ENCODE measurements around the gene CPVL. TPM values are rescaled to one million over a fixed set of nuclear protein-coding genes. Genes with fewer than 3 reads are reported as not detected.

CPVL gene
- total RNA-seq, 5 donors from 2014 or later (not counting 1 experiment from before 2014, with no cell fraction given) = 0.47 to 1.6 (median 0.66) TPM

GRCh38 chr7:29140873-29141468, 5.4 kb downstream of the CPVL start:
- no peak overlapping the region for H3K4me3 ChIP-seq (ENCODE audit: control insufficient read depth in 1 of 2, extremely low read depth in 1 of 2, low read length in 1 of 2)
- no peaks in the 10 kb centered on the region for H3K9me3 ChIP-seq
- Mint-ChIP-seq H3K4me3 (no peak overlapping the region), H3K27me3 (peaks cover 20 to 22% of the 10 kb centered on the region in 2 donors), H3K9me3 (peaks cover 0 to 4% (median 2%) of the 10 kb centered on the region in 3 donors), H3K27ac (no peak overlapping the region), H3K36me3 (no peaks in the 10 kb centered on the region), H3K4me1 (peaks cover 0 to 3% (median 3%) of the 10 kb centered on the region in 3 donors)
- DNase-seq (no peak), ATAC-seq (replicated peaks in 1 of 4) (no peak)
- peaks cover 2 to 8% of the 10 kb centered on the region in 2 experiments for H3K27me3 ChIP-seq (replicated peaks in 1 of 2; ENCODE audit: control insufficient read depth in 2 of 2, extremely low read depth in 1 of 2, insufficient read depth in 2 of 2, low read length in 1 of 2)
- WGBS (ENCODE audit: insufficient coverage) = 92% methylated on average over 2 of the region's 7 CpGs
- no peak overlapping the region for H3K27ac ChIP-seq (ENCODE audit: low read length)
- peaks cover 0 to 1% of the 10 kb centered on the region in 2 experiments for H3K4me1 ChIP-seq (ENCODE audit: control insufficient read depth in 1 of 2, extremely low read depth in 1 of 2, insufficient read depth in 2 of 2, low read length in 2 of 2)
- ChIA-PET POLR2A (no interaction called here), CTCF (no interaction called here)
- H3K36me3 ChIP-seq (ENCODE audit: control insufficient read depth in 2 of 2, extremely low read depth in 1 of 2, insufficient read depth in 1 of 2, low read length in 1 of 2) = no peaks in the 10 kb centered on the region

GRCh38 chr7:29139796-29140195, 6.5 kb downstream of the CPVL start:
- no peak overlapping the region for H3K27ac ChIP-seq (ENCODE audit: low read length)
- CTCF ChIA-PET = no interaction called here

GRCh38 chr7:29139191-29139590, 7.1 kb downstream of the CPVL start:
- Histone ChIP-seq H3K4me1 (ENCODE audit: control insufficient read depth in 1 of 2, extremely low read depth in 1 of 2, insufficient read depth in 2 of 2, low read length in 2 of 2) (no peaks in the 10 kb centered on the region), H3K36me3 (ENCODE audit: control insufficient read depth in 2 of 2, extremely low read depth in 1 of 2, insufficient read depth in 1 of 2, low read length in 1 of 2) (no peaks in the 10 kb centered on the region), H3K27ac (ENCODE audit: low read length) (no peak overlapping the region), H3K4me3 (ENCODE audit: control insufficient read depth in 1 of 2, extremely low read depth in 1 of 2, low read length in 1 of 2) (no peak overlapping the region), H3K27me3 (replicated peaks in 1 of 2; ENCODE audit: control insufficient read depth in 2 of 2, extremely low read depth in 1 of 2, insufficient read depth in 2 of 2, low read length in 1 of 2) (peaks cover 0 to 6% of the 10 kb centered on the region in 2 experiments), H3K9me3 (no peaks in the 10 kb centered on the region)
- Mint-ChIP-seq H3K4me3 (no peak overlapping the region), H3K27ac (no peak overlapping the region), H3K27me3 (peaks cover 11 to 15% of the 10 kb centered on the region in 2 donors), H3K9me3 (peaks cover 0 to 6% (median 2%) of the 10 kb centered on the region in 3 donors), H3K4me1 (no peaks in the 10 kb centered on the region), H3K36me3 (no peaks in the 10 kb centered on the region)
- ChIA-PET CTCF (no interaction called here), POLR2A (no interaction called here)
- DNase-seq (no peak), ATAC-seq (replicated peaks in 1 of 4) (no peak)
- no CpG with 5 or more reads among the region's 2 CpGs for WGBS (ENCODE audit: insufficient coverage)

More at GRCh38 chr7:29139796-29140195, 6.5 kb downstream of the CPVL start:
- Mint-ChIP-seq H3K4me3 (no peak overlapping the region), H3K27ac (no peak overlapping the region), H3K36me3 (no peaks in the 10 kb centered on the region), H3K9me3 (peaks cover 0 to 6% (median 2%) of the 10 kb centered on the region in 3 donors), H3K4me1 (no peaks in the 10 kb centered on the region), H3K27me3 (peaks cover 13 to 15% of the 10 kb centered on the region in 2 donors)
- no peak overlapping the region for H3K4me3 ChIP-seq (ENCODE audit: control insufficient read depth in 1 of 2, extremely low read depth in 1 of 2, low read length in 1 of 2)
- POLR2A ChIA-PET = no interaction called here
- H3K36me3 ChIP-seq (ENCODE audit: control insufficient read depth in 2 of 2, extremely low read depth in 1 of 2, insufficient read depth in 1 of 2, low read length in 1 of 2) = no peaks in the 10 kb centered on the region
- no peaks in the 10 kb centered on the region for H3K4me1 ChIP-seq (ENCODE audit: control insufficient read depth in 1 of 2, extremely low read depth in 1 of 2, insufficient read depth in 2 of 2, low read length in 2 of 2)
- DNase-seq (no peak), ATAC-seq (replicated peaks in 1 of 4) (no peak)
- H3K27me3 ChIP-seq (replicated peaks in 1 of 2; ENCODE audit: control insufficient read depth in 2 of 2, extremely low read depth in 1 of 2, insufficient read depth in 2 of 2, low read length in 1 of 2) = peaks cover 0 to 6% of the 10 kb centered on the region in 2 experiments
- no peaks in the 10 kb centered on the region for H3K9me3 ChIP-seq
- WGBS (ENCODE audit: insufficient coverage) = 89% methylated on average over 4 of the region's 4 CpGs

- Histone ChIP-seq H3K4me1 (ENCODE audit: control insufficient read depth in 1 of 2, extremely low read depth in 1 of 2, insufficient read depth in 2 of 2, low read length in 2 of 2) (no peaks in the 10 kb centered on the region), H3K36me3 (ENCODE audit: control insufficient read depth in 2 of 2, extremely low read depth in 1 of 2, insufficient read depth in 1 of 2, low read length in 1 of 2) (no peaks in the 10 kb centered on the region)
- ATAC-seq (replicated peaks in 1 of 4) = no peak
These were observed 7.7 kb downstream of the CPVL start for GRCh38 chr7:29138588-29138987.

GRCh38 chr7:29135846-29136245, 10.5 kb downstream of the CPVL start:
- Mint-ChIP-seq H3K36me3 (no peaks in the 10 kb centered on the region), H3K27me3 (peaks cover 6 to 19% of the 10 kb centered on the region in 2 donors), H3K9me3 (peaks cover 0 to 6% (median 2%) of the 10 kb centered on the region in 3 donors), H3K4me1 (no peaks in the 10 kb centered on the region), H3K27ac (no peak overlapping the region), H3K4me3 (no peak overlapping the region)
- no peak for DNase-seq
- H3K9me3 ChIP-seq = no peaks in the 10 kb centered on the region
- CTCF ChIA-PET = no interaction called here
- no peak overlapping the region for H3K27ac ChIP-seq (ENCODE audit: low read length)
- ATAC-seq (replicated peaks in 1 of 4) = no peak
- H3K36me3 ChIP-seq (ENCODE audit: control insufficient read depth in 2 of 2, extremely low read depth in 1 of 2, insufficient read depth in 1 of 2, low read length in 1 of 2) = no peaks in the 10 kb centered on the region
- no peak overlapping the region for H3K4me3 ChIP-seq (ENCODE audit: control insufficient read depth in 1 of 2, extremely low read depth in 1 of 2, low read length in 1 of 2)
- no peaks in the 10 kb centered on the region for H3K4me1 ChIP-seq (ENCODE audit: control insufficient read depth in 1 of 2, extremely low read depth in 1 of 2, insufficient read depth in 2 of 2, low read length in 2 of 2)
- WGBS (ENCODE audit: insufficient coverage) = no CpG with 5 or more reads among the region's 1 CpG
- POLR2A ChIA-PET = no interaction called here
- peaks cover 0 to 3% of the 10 kb centered on the region in 2 experiments for H3K27me3 ChIP-seq (replicated peaks in 1 of 2; ENCODE audit: control insufficient read depth in 2 of 2, extremely low read depth in 1 of 2, insufficient read depth in 2 of 2, low read length in 1 of 2)

More at GRCh38 chr7:29138588-29138987, 7.7 kb downstream of the CPVL start:
- CTCF ChIA-PET = no interaction called here
- WGBS (ENCODE audit: insufficient coverage) = 76% methylated on average over 4 of the region's 4 CpGs
- H3K9me3 ChIP-seq = no peaks in the 10 kb centered on the region
- Mint-ChIP-seq H3K4me3 (no peak overlapping the region), H3K36me3 (no peaks in the 10 kb centered on the region), H3K4me1 (no peaks in the 10 kb centered on the region), H3K27ac (no peak overlapping the region), H3K27me3 (peaks cover 9 to 15% of the 10 kb centered on the region in 2 donors), H3K9me3 (peaks cover 0 to 6% (median 2%) of the 10 kb centered on the region in 3 donors)
- POLR2A ChIA-PET = no interaction called here
- H3K4me3 ChIP-seq (ENCODE audit: control insufficient read depth in 1 of 2, extremely low read depth in 1 of 2, low read length in 1 of 2) = no peak overlapping the region
- H3K27me3 ChIP-seq (replicated peaks in 1 of 2; ENCODE audit: control insufficient read depth in 2 of 2, extremely low read depth in 1 of 2, insufficient read depth in 2 of 2, low read length in 1 of 2) = peaks cover 0 to 5% of the 10 kb centered on the region in 2 experiments
- no peak overlapping the region for H3K27ac ChIP-seq (ENCODE audit: low read length)
- DNase-seq = no peak

- Histone ChIP-seq H3K27me3 (replicated peaks in 1 of 2; ENCODE audit: control insufficient read depth in 2 of 2, extremely low read depth in 1 of 2, insufficient read depth in 2 of 2, low read length in 1 of 2) (peaks cover 0 to 3% of the 10 kb centered on the region in 2 experiments), H3K4me3 (ENCODE audit: control insufficient read depth in 1 of 2, extremely low read depth in 1 of 2, low read length in 1 of 2) (no peak overlapping the region), H3K36me3 (ENCODE audit: control insufficient read depth in 2 of 2, extremely low read depth in 1 of 2, insufficient read depth in 1 of 2, low read length in 1 of 2) (no peaks in the 10 kb centered on the region), H3K27ac (ENCODE audit: low read length) (no peak overlapping the region), H3K4me1 (ENCODE audit: control insufficient read depth in 1 of 2, extremely low read depth in 1 of 2, insufficient read depth in 2 of 2, low read length in 2 of 2) (no peaks in the 10 kb centered on the region), H3K9me3 (no peaks in the 10 kb centered on the region)
- ATAC-seq (replicated peaks in 1 of 4) (no peak), DNase-seq (no peak)
- POLR2A ChIA-PET = no interaction called here
- no peak overlapping the region for H3K4me3 Mint-ChIP-seq
- H3K36me3 Mint-ChIP-seq = no peaks in the 10 kb centered on the region
- H3K4me1 Mint-ChIP-seq = no peaks in the 10 kb centered on the region
- peaks cover 0 to 6% (median 2%) of the 10 kb centered on the region in 3 donors for H3K9me3 Mint-ChIP-seq
- CTCF ChIA-PET = no interaction called here
- WGBS (ENCODE audit: insufficient coverage) = 63% methylated on average over 1 of the region's 3 CpGs
- H3K27me3 Mint-ChIP-seq = peaks cover 2 to 13% of the 10 kb centered on the region in 2 donors
- no peak overlapping the region for H3K27ac Mint-ChIP-seq
These were observed 13.4 kb downstream of the CPVL start for GRCh38 chr7:29132980-29133379.
